IMR-90 (cell line): Measurements from ENCODE around the gene PTK6. TPM values are rescaled to one million over a fixed set of nuclear protein-coding genes. Genes with fewer than 3 reads are reported as not detected.
A peak's percentile ranks its signal among the peaks of the same experiment; 100 is the strongest.

ENCODE experiments used
- ATAC-seq: fragments of 200-7000 bp; cut with Tn5 transposase; 2 replicates; pipeline ENCODE4 v1.9.1; 2020; ENCODE audit warnings: low read depth, mild to moderate bottlenecking, moderate library complexity
- BruUV-seq: library from RNA; stranded (reverse); fragments of 400-500 nt; replicated peaks from 2 replicates; lab custom pipeline; 2021; lab: Mats Ljungman, UMichigan
- CTCF ChIA-PET: fragments of 300-600 bp; formaldehyde crosslinking; extraction: SDS; loops from one replicate; lab custom pipeline; 2021; ENCODE audit warnings: antibody characterized with exemption; lab: Yijun Ruan, JAX
- POLR2A ChIA-PET: fragments of 300-600 bp; sonication (Branson Sonifier 250); formaldehyde crosslinking; loops from one replicate; lab custom pipeline; 2022; ENCODE audit warnings: antibody characterized with exemption; ENCODE audit not compliant: unreplicated experiment; lab: Charles Lee
- DNase-seq: peaks from one replicate; pipeline ENCODE4 v3.0.0; 2013
- H2AFZ ChIP-seq: replicated peaks from 2 replicates; pipeline ENCODE3; 2013; ENCODE audit warnings: low read length, mild to moderate bottlenecking; ENCODE audit not compliant: poor library complexity
- H2AK5ac ChIP-seq: 2 replicates; pipeline ENCODE4 v1.6.1; 2013; ENCODE audit warnings: low read depth, low read length, inconsistent platforms
- H2AK9ac ChIP-seq: replicated peaks from 2 replicates; pipeline ENCODE3; 2013; ENCODE audit warnings: mild to moderate bottlenecking, low read depth, low read length, moderate library complexity; ENCODE audit not compliant: poor library complexity
- H2BK120ac ChIP-seq: 2 replicates; pipeline ENCODE4 v1.6.1; 2013; ENCODE audit warnings: low read depth, low read length, inconsistent platforms
- H2BK15ac ChIP-seq: 3 replicates; pipeline ENCODE4 v1.6.1; 2013; ENCODE audit warnings: low read depth, low read length, inconsistent platforms
- H2BK20ac ChIP-seq: 2 replicates; pipeline ENCODE4 v1.6.1; 2013; ENCODE audit warnings: low read depth, mild to moderate bottlenecking, inconsistent platforms, low read length, moderate library complexity
- H2BK5ac ChIP-seq: 2 replicates; pipeline ENCODE4 v1.6.1; 2013; ENCODE audit warnings: mild to moderate bottlenecking, low read depth, low read length, inconsistent platforms; ENCODE audit not compliant: poor library complexity, severe bottlenecking
- H3K14ac ChIP-seq: replicated peaks from 2 replicates; pipeline ENCODE4 v1.6.1; 2013; ENCODE audit warnings: low read depth, low read length, inconsistent platforms
- H3K18ac ChIP-seq: 2 replicates; pipeline ENCODE4 v1.6.1; 2013; ENCODE audit warnings: low read depth, low read length, control low read depth
- H3K23ac ChIP-seq: 2 replicates; pipeline ENCODE4 v1.6.1; 2013; ENCODE audit warnings: low read depth, low read length, inconsistent platforms
- H3K27ac ChIP-seq: 2 replicates; pipeline ENCODE4 v1.5.1; 2013; ENCODE audit warnings: mild to moderate bottlenecking, control low read depth, low read length; ENCODE audit not compliant: insufficient read depth
- H3K27me3 ChIP-seq: 2 replicates; pipeline ENCODE4 v1.6.1; 2013; ENCODE audit warnings: low read length; ENCODE audit not compliant: control insufficient read depth, insufficient read depth
- H3K36me3 ChIP-seq: 2 replicates; pipeline ENCODE4 v1.6.1; 2013; ENCODE audit warnings: low read length, mixed read lengths; ENCODE audit not compliant: control insufficient read depth, insufficient read depth
- H3K4ac ChIP-seq: 2 replicates; pipeline ENCODE4 v1.6.1; 2013; ENCODE audit warnings: low read depth, low read length, inconsistent platforms
- H3K4me1 ChIP-seq: 2 replicates; pipeline ENCODE4 v1.6.1; 2013; ENCODE audit warnings: low read length, mixed read lengths; ENCODE audit not compliant: control insufficient read depth, insufficient read depth
- H3K4me2 ChIP-seq: 2 replicates; pipeline ENCODE4 v1.6.1; 2013; ENCODE audit warnings: low read depth, mild to moderate bottlenecking, control low read depth, low read length, moderate library complexity
- H3K4me3 ChIP-seq: 2 replicates; pipeline ENCODE4 v1.5.1; 2013; ENCODE audit warnings: low read depth, mild to moderate bottlenecking, control low read depth, low read length, moderate library complexity; ENCODE audit not compliant: insufficient read depth
- H3K56ac ChIP-seq: 2 replicates; pipeline ENCODE4 v1.6.1; 2013; ENCODE audit warnings: low read length, inconsistent platforms; ENCODE audit not compliant: insufficient read depth; ENCODE audit errors: extremely low read depth
- H3K79me1 ChIP-seq, 2 experiments: 2 replicates each; pipeline ENCODE4 v1.6.1; 2013; ENCODE audit warnings: low read length in 2 of 2, inconsistent platforms in 1 of 2, low read depth in 1 of 2
- H3K9ac ChIP-seq: 2 replicates; pipeline ENCODE4 v1.6.1; 2013; ENCODE audit warnings: low read depth, low read length, control low read depth
- H3K9me1 ChIP-seq: 2 replicates; pipeline ENCODE4 v1.6.1; 2013; ENCODE audit warnings: low read length, inconsistent platforms; ENCODE audit not compliant: insufficient read depth
- H3K9me3 ChIP-seq: 2 replicates; pipeline ENCODE4 v1.6.1; 2013; ENCODE audit warnings: low read length; ENCODE audit not compliant: control insufficient read depth, insufficient read depth
- H4K20me1 ChIP-seq: 2 replicates; pipeline ENCODE4 v1.6.1; 2013; ENCODE audit warnings: low read length, inconsistent platforms; ENCODE audit not compliant: insufficient read depth
- H4K5ac ChIP-seq: 2 replicates; pipeline ENCODE4 v1.6.1; 2013; ENCODE audit warnings: mild to moderate bottlenecking, low read depth, low read length, control low read depth
- H4K8ac ChIP-seq, 2 experiments: 2 replicates each; pipeline ENCODE4 v1.6.1; 2013; ENCODE audit warnings: low read depth in 2 of 2, low read length in 2 of 2, control low read depth in 1 of 2, inconsistent platforms in 1 of 2
- H4K91ac ChIP-seq: 2 replicates; pipeline ENCODE4 v1.6.1; 2013; ENCODE audit warnings: low read depth, low read length, inconsistent platforms; ENCODE audit not compliant: insufficient read depth
- BHLHE40 ChIP-seq: fragments of 150-350 bp; IDR thresholded peaks from 2 replicates; pipeline ENCODE4 v1.6.1; 2016; ENCODE audit warnings: mild to moderate bottlenecking, low read depth, low read length
- FOS ChIP-seq: fragments of 150-350 bp; IDR thresholded peaks from 2 replicates; pipeline ENCODE4 v1.6.1; 2016; ENCODE audit warnings: low read depth, low read length
- MXI1 ChIP-seq: IDR thresholded peaks from 2 replicates; pipeline ENCODE4 v1.6.1; 2012; ENCODE audit warnings: low read depth, mild to moderate bottlenecking, low read length, moderate library complexity, borderline replicate concordance
- NFE2L2 ChIP-seq: fragments of 150-350 bp; IDR thresholded peaks from 2 replicates; pipeline ENCODE4 v1.6.1; 2016; ENCODE audit warnings: low read depth, mild to moderate bottlenecking, low read length
- POLR2A ChIP-seq: IDR thresholded peaks from 2 replicates; pipeline ENCODE4 v1.6.1; 2012; ENCODE audit warnings: mild to moderate bottlenecking, low read depth, low read length
- RAD21 ChIP-seq: IDR thresholded peaks from 2 replicates; pipeline ENCODE4 v1.6.1; 2012; ENCODE audit warnings: low read length, improper control_type of control experiment
- RCOR1 ChIP-seq: IDR thresholded peaks from 2 replicates; pipeline ENCODE4 v1.6.1; 2012; ENCODE audit warnings: mild to moderate bottlenecking, low read length, improper control_type of control experiment; ENCODE audit not compliant: insufficient replicate concordance
- RFX5 ChIP-seq: IDR thresholded peaks from 2 replicates; pipeline ENCODE4 v1.8.0; 2012; ENCODE audit warnings: low read depth, mild to moderate bottlenecking, low read length, moderate library complexity
- WGBS, 2 experiments: methylation state at CpG; one replicate each; pipeline versions ENCODE4 v1.1.5 to v1.1.7; 2013; ENCODE audit warnings: missing lambda C conversion rate in 2 of 2; ENCODE audit not compliant: insufficient read length in 1 of 2; ENCODE audit errors: extremely low coverage in 2 of 2; 5-methylcytosine and 5-hydroxymethylcytosine counted together
- dilution Hi-C: fragments of 300-500 bp; cut with HindIII; formaldehyde crosslinking; loops from one replicate; pipeline ENCODE4 v1.14.3; 2018; ENCODE audit warnings: low sequenced_read_pairs; ENCODE audit not compliant: unreplicated experiment
- in situ Hi-C: fragments of 300-500 bp; cut with MboI; formaldehyde crosslinking; loops from 3 replicates; pipeline ENCODE4 v1.14.3; 2019; ENCODE audit warnings: low sequenced_read_pairs, inconsistent platforms, mixed read lengths
- intact Hi-C: fragments of 100-400 bp; cut with micrococcal nuclease; formaldehyde crosslinking; loops from 2 replicates; pipeline ENCODE4 v1.10.0; 2022
- polyA plus RNA-seq, 3 experiments: library from polyadenylated mRNA; depleted of rRNA; stranded (reverse); fragments of >200 nt; gene quantifications; 2 replicates each; pipeline ENCODE4 v1.2.3, GENCODE V29; 2012; ENCODE audit warnings: low replicate concordance in 1 of 3
- total RNA-seq: library from RNA; depleted of rRNA; stranded (reverse); fragments of >200 nt; gene quantifications from 2 replicates; pipeline ENCODE4 v1.2.3, GENCODE V29; 2012
- TF ChIP-seq, protein P1 (sequence below): conservative IDR thresholded peaks from 2 replicates; pipeline ENCODE4 v1.5.1; 2012; ENCODE audit warnings: mild to moderate bottlenecking, low read depth, low read length, improper control_type of control experiment

PTK6 gene
- total and polyA plus RNA-seq, 2 of the 4 experiments (the other 2 are of a cell fraction): not detected

DNA sequence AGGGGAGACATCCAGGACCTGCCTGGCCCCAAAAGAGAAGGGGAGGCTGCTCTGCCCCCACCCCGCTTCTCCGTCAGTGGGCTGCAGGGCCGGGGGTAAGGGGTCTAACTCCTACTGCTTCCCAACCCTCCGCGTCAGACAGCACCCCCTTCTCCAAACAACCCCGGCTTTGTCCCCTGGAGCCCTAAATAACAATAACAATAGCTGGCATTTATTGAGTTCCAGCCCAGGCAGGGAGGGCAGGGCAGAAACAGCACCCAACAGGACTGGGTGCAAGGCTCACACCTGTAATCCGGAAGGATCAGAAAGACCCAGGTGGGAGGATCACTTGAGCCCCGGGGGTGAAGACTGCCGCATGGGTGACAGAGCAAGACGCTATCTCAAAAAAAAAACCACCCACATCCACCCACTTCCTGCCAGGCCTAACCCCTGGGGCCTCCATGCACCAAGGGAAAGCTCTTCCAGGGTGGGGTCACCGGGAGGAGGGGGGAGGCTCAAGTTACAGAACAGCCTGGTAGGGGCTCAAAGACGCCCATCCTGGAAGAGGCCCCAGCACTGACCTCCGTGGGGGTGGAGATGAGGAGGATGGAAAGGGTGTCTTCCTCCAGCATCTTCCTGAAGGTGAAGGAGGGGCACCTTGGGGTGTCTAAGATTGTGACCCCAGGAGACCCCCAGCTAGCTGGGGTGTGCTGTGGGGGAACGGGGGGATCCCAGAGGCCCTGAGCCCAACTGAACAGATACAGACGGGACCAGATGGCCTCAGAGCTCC lies 15.5 kb upstream of the PTK6 start:
- POLR2A ChIA-PET: no interaction called here
- CTCF ChIA-PET: no interaction called here

More for the DNA sequence above, 15.5 kb upstream of the PTK6 start:
- Histone ChIP-seq H4K5ac (no peak overlapping the region), H2BK20ac (no peak overlapping the region), H3K36me3 (no peaks in the 10 kb centered on the region), H3K4me1 (peaks cover 5% of the 10 kb centered on the region; the same call in 1 of the 2 replicates), H3K18ac (no peak overlapping the region), H2AK9ac (no peak overlapping the region), H2BK120ac (no peak overlapping the region), H3K9ac (no peak overlapping the region), H3K9me1 (no peaks in the 10 kb centered on the region), H2BK15ac (no peak overlapping the region), H3K56ac (no peak overlapping the region), H3K4me3 (no peak overlapping the region), H2BK5ac (no peak overlapping the region), H3K4me2 (no peak overlapping the region), H3K23ac (no peak overlapping the region), H4K8ac (no peak overlapping the region), H3K27ac (no peak overlapping the region), H3K79me1 (no peaks in the 10 kb centered on the region), H4K91ac (no peak overlapping the region), H3K27me3 (peaks cover 16% of the 10 kb centered on the region), H3K9me3 (no peaks in the 10 kb centered on the region), H4K20me1 (no peaks in the 10 kb centered on the region; the same call in 1 of the 2 replicates), H3K4ac (no peak overlapping the region), H2AK5ac (no peak overlapping the region), H3K14ac (no peak overlapping the region), H2AFZ (peak overlapping the region; percentile 13)
- no TSS peak for BruUV-seq
- intact Hi-C loops (no loop called here), in situ Hi-C loops (no loop called here), dilution Hi-C loops (no loop called here)
- no peak for ATAC-seq
- no peak for DNase-seq
- TF ChIP-seq RFX5 (no peak), POLR2A (no peak), FOS (no peak), MXI1 (no peak), NFE2L2 (no peak), BHLHE40 (no peak), RCOR1 (no peak), RAD21 (no peak)
- TF ChIP-seq, protein P1, sequence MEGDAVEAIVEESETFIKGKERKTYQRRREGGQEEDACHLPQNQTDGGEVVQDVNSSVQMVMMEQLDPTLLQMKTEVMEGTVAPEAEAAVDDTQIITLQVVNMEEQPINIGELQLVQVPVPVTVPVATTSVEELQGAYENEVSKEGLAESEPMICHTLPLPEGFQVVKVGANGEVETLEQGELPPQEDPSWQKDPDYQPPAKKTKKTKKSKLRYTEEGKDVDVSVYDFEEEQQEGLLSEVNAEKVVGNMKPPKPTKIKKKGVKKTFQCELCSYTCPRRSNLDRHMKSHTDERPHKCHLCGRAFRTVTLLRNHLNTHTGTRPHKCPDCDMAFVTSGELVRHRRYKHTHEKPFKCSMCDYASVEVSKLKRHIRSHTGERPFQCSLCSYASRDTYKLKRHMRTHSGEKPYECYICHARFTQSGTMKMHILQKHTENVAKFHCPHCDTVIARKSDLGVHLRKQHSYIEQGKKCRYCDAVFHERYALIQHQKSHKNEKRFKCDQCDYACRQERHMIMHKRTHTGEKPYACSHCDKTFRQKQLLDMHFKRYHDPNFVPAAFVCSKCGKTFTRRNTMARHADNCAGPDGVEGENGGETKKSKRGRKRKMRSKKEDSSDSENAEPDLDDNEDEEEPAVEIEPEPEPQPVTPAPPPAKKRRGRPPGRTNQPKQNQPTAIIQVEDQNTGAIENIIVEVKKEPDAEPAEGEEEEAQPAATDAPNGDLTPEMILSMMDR: no peak
- WGBS, 2 experiments: 50% methylated on average over 1 of the region's 15 CpGs; no CpG with 5 or more reads in 1 of the 2 experiments
